MCF 10A (cell line): ENCODE results near the gene FAM217B. TPM values are rescaled to one million over a fixed set of nuclear protein-coding genes. Genes with fewer than 3 reads are reported as not detected.

Source experiments
- BruUV-seq: library from RNA; stranded (reverse); fragments of 400-500 nt; replicated peaks from 2 replicates; lab custom pipeline; 2021; lab: Mats Ljungman, UMichigan
- CTCF ChIA-PET: fragments of 300-600 bp; sonication (Branson Sonifier 250); formaldehyde crosslinking; extraction: SDS; loops from one replicate; lab custom pipeline; 2021; ENCODE audit warnings: antibody characterized with exemption, inconsistent platforms; lab: Yijun Ruan, JAX
- POLR2A ChIA-PET: fragments of 300-600, 350-650 bp; sonication (Branson Sonifier 250); formaldehyde crosslinking; extraction: SDS; loops from one replicate; lab custom pipeline; 2020; ENCODE audit warnings: antibody characterized with exemption, inconsistent platforms; lab: Yijun Ruan, JAX
- DNase-seq: peaks from one replicate; pipeline ENCODE4 v3.0.0-alpha.2; 2018; ENCODE audit not compliant: unreplicated experiment
- H3K27ac Mint-ChIP-seq: one replicate; pipeline ENCODE4 v1.8.0; 2022; ENCODE audit warnings: mild to moderate bottlenecking, low read depth, mixed read lengths; ENCODE audit not compliant: unreplicated experiment
- H3K27me3 Mint-ChIP-seq: one replicate; pipeline ENCODE4 v1.8.0; 2022; ENCODE audit warnings: mixed read lengths; ENCODE audit not compliant: insufficient read depth, unreplicated experiment
- H3K36me3 Mint-ChIP-seq: one replicate; pipeline ENCODE4 v1.8.0; 2022; ENCODE audit warnings: mild to moderate bottlenecking, moderate library complexity, mixed read lengths; ENCODE audit not compliant: insufficient read depth, unreplicated experiment
- H3K4me1 Mint-ChIP-seq: one replicate; pipeline ENCODE4 v1.8.0; 2022; ENCODE audit warnings: mixed read lengths; ENCODE audit not compliant: insufficient read depth, unreplicated experiment
- H3K4me3 Mint-ChIP-seq: one replicate; pipeline ENCODE4 v1.8.0; 2022; ENCODE audit warnings: mild to moderate bottlenecking, moderate library complexity, mixed read lengths; ENCODE audit not compliant: unreplicated experiment
- H3K9me3 Mint-ChIP-seq: one replicate; pipeline ENCODE4 v1.8.0; 2022; ENCODE audit warnings: mixed read lengths; ENCODE audit not compliant: unreplicated experiment
- CTCF ChIP-seq: fragments of 200-600 bp; IDR thresholded peaks from one replicate; pipeline ENCODE4 v1.8.0; 2022; ENCODE audit warnings: antibody characterized with exemption, mild to moderate bottlenecking; ENCODE audit not compliant: unreplicated experiment
- intact Hi-C: fragments of 100-400 bp; cut with micrococcal nuclease; formaldehyde crosslinking; loops from 2 replicates; pipeline ENCODE4 v1.14.1; 2022
- total RNA-seq: library from RNA; stranded (reverse); gene quantifications from 2 replicates; pipeline ENCODE4 v1.2.3, GENCODE V29; 2022

Gene FAM217B
- total RNA-seq, 1 experiment from 2014 or later: 5.6 TPM

GRCh38 chr20:59996108-59996507 is 55.9 kb downstream of the FAM217B start:
- intact Hi-C loops: no loop called here
- no peak overlapping the region for H3K4me3 Mint-ChIP-seq
- TF ChIP-seq CTCF: no peak
- POLR2A ChIA-PET: no interaction called here
- CTCF ChIA-PET: interaction anchor here (0.6 to 1.3 kb wide), 5 partner anchors 41 to 1087 kb away, joined by 3 to 5 read pairs (median 3); no protein-coding TSS in a partner anchor
- H3K36me3 Mint-ChIP-seq: no peaks in the 10 kb centered on the region
- H3K9me3 Mint-ChIP-seq: no peaks in the 10 kb centered on the region
- DNase-seq: no peak
- no peaks in the 10 kb centered on the region for H3K27me3 Mint-ChIP-seq
- H3K27ac Mint-ChIP-seq: no peak overlapping the region
- no peaks in the 10 kb centered on the region for H3K4me1 Mint-ChIP-seq
- no TSS peak for BruUV-seq

GRCh38 chr20:59997896-59998295 is 57.7 kb downstream of the FAM217B start:
- no TSS peak for BruUV-seq
- TF ChIP-seq CTCF: no peak
- CTCF ChIA-PET: interaction anchor here (0.6 to 1.6 kb wide), 4 partner anchors 48 to 104 kb away, joined by 3 to 6 read pairs (median 3); no protein-coding TSS in a partner anchor

More at GRCh38 chr20:59997896-59998295, 57.7 kb downstream of the FAM217B start:
- Mint-ChIP-seq H3K27me3 (no peaks in the 10 kb centered on the region), H3K9me3 (no peaks in the 10 kb centered on the region), H3K27ac (no peak overlapping the region), H3K4me1 (no peaks in the 10 kb centered on the region), H3K4me3 (no peak overlapping the region), H3K36me3 (no peaks in the 10 kb centered on the region)
- POLR2A ChIA-PET: interaction anchor here (1.0 kb wide), 1 partner anchor 11 kb away, joined by 5 read pairs; no protein-coding TSS in a partner anchor
- intact Hi-C loops: no loop called here
- DNase-seq: no peak

Other genes with a start within 250 kb of the FAM217B start
- 0.35 and 0.61 TPM in 2 replicates for gene SYCP2, start 6.8 kb upstream of the FAM217B start, total RNA-seq
- 2.4 and 3.5 TPM in 2 replicates for gene PPP1R3D, start 84 bp upstream of the FAM217B start, total RNA-seq
- gene CDH26, start 18.0 kb downstream of the FAM217B start, total RNA-seq: 0.12 and 0.71 TPM in 2 replicates